Neuronal stem cell (in vitro differentiated cells): ENCODE results near the gene EHMT2.
A peak's percentile ranks its signal among the peaks of the same experiment; 100 is the strongest.
"Not testable (repeated sequence)": the region's sequence is repeated elsewhere in the genome, so short reads cannot be mapped to it uniquely, and the experiment has no call there.

Experiments
- DNase-seq: peaks from one replicate; pipeline ENCODE4 v3.0.0-alpha.2; 2013; ENCODE audit warnings: low spot score
- H2AFZ ChIP-seq: one replicate; pipeline ENCODE4 v1.6.1; 2013; ENCODE audit warnings: mild to moderate bottlenecking, low read length, inconsistent platforms
- H2AK5ac ChIP-seq: 2 replicates; pipeline ENCODE4 v1.6.1; 2013; ENCODE audit warnings: low read depth, mild to moderate bottlenecking, inconsistent platforms, low read length, moderate library complexity, mixed read lengths
- H2BK120ac ChIP-seq: 2 replicates; pipeline ENCODE4 v1.6.1; 2013; ENCODE audit warnings: low read depth, mild to moderate bottlenecking, inconsistent platforms, low read length, moderate library complexity, mixed read lengths
- H2BK12ac ChIP-seq: one replicate; pipeline ENCODE4 v1.6.1; 2013; ENCODE audit warnings: low read length, inconsistent platforms
- H2BK15ac ChIP-seq: 2 replicates; pipeline ENCODE4 v1.6.1; 2013; ENCODE audit warnings: mild to moderate bottlenecking, low read length, inconsistent platforms, mixed read lengths
- H2BK5ac ChIP-seq: one replicate; pipeline ENCODE4 v1.6.1; 2013; ENCODE audit warnings: inconsistent platforms, mild to moderate bottlenecking, low read length, moderate library complexity
- H3K14ac ChIP-seq: one replicate; pipeline ENCODE4 v1.6.1; 2013; ENCODE audit warnings: low read length, inconsistent platforms
- H3K18ac ChIP-seq: 2 replicates; pipeline ENCODE4 v1.6.1; 2013; ENCODE audit warnings: low read length, inconsistent platforms
- H3K23ac ChIP-seq: 2 replicates; pipeline ENCODE4 v1.6.1; 2013; ENCODE audit warnings: low read depth, mild to moderate bottlenecking, mixed read lengths, low read length, inconsistent platforms; ENCODE audit not compliant: poor library complexity
- H3K27ac ChIP-seq: replicated peaks from 3 replicates; pipeline ENCODE4 v1.5.1; 2013; ENCODE audit warnings: low read length, inconsistent platforms
- H3K27me3 ChIP-seq, 3 experiments: 2 replicates each; pipeline ENCODE4 v1.6.1; 2013; ENCODE audit warnings: low read length in 3 of 3, mild to moderate bottlenecking in 2 of 3, inconsistent platforms in 1 of 3, low read depth in 1 of 3, mixed read lengths in 1 of 3, moderate library complexity in 1 of 3; ENCODE audit not compliant: control insufficient read depth in 3 of 3, insufficient read depth in 3 of 3
- H3K36me3 ChIP-seq, 2 donors: replicated peaks in 1 of 2; 2 replicates each; pipeline ENCODE4 v1.6.1; 2013; ENCODE audit warnings: low read length in 2 of 2; ENCODE audit not compliant: control insufficient read depth in 2 of 2, insufficient read depth in 2 of 2
- H3K4ac ChIP-seq: 2 replicates; pipeline ENCODE4 v1.6.1; 2013; ENCODE audit warnings: inconsistent platforms, mild to moderate bottlenecking, low read length, moderate library complexity
- H3K4me1 ChIP-seq, 2 donors: 1 replicate in 1 of 2; 2 replicates in 1 of 2; pipeline ENCODE4 v1.6.1; 2013; ENCODE audit warnings: low read length in 2 of 2, low read depth in 1 of 2; ENCODE audit not compliant: control insufficient read depth in 2 of 2, insufficient read depth in 1 of 2
- H3K4me2 ChIP-seq: one replicate; pipeline ENCODE4 v1.6.1; 2013; ENCODE audit warnings: mild to moderate bottlenecking, low read length, inconsistent platforms; ENCODE audit not compliant: insufficient read depth, poor library complexity, severe bottlenecking
- H3K4me3 ChIP-seq, 2 donors: 2 replicates each; pipeline ENCODE4 v1.5.1; 2013; ENCODE audit warnings: low read length in 2 of 2, mild to moderate bottlenecking in 2 of 2, inconsistent platforms in 1 of 2, moderate library complexity in 1 of 2
- H3K79me1 ChIP-seq: one replicate; pipeline ENCODE4 v1.6.1; 2013; ENCODE audit warnings: low read depth, mild to moderate bottlenecking, inconsistent platforms, low read length, moderate library complexity
- H3K9ac ChIP-seq: one replicate; pipeline ENCODE4 v1.6.1; 2013; ENCODE audit warnings: mild to moderate bottlenecking, low read depth, low read length, inconsistent platforms; ENCODE audit not compliant: poor library complexity
- H3K9me3 ChIP-seq, 2 donors: replicated peaks in 1 of 2; 2 replicates each; pipeline versions ENCODE3 to v1.6.1; 2013; ENCODE audit warnings: low read length in 2 of 2, mild to moderate bottlenecking in 2 of 2, inconsistent platforms in 1 of 2, low read depth in 1 of 2, mixed read lengths in 1 of 2, moderate library complexity in 1 of 2; ENCODE audit not compliant: control insufficient read depth in 2 of 2, insufficient read depth in 1 of 2
- H4K8ac ChIP-seq: one replicate; pipeline ENCODE4 v1.6.1; 2013; ENCODE audit warnings: low read depth, mild to moderate bottlenecking, inconsistent platforms, low read length, moderate library complexity
- H4K91ac ChIP-seq: one replicate; pipeline ENCODE4 v1.6.1; 2013; ENCODE audit warnings: low read length, low read depth, mild to moderate bottlenecking, inconsistent platforms; ENCODE audit not compliant: poor library complexity
- WGBS, 2 donors: extraction: QIAGEN DNeasy Blood & Tissue Kit; methylation state at CpG; one replicate each; pipeline ENCODE4 v1.1.7; 2013; ENCODE audit warnings: missing lambda C conversion rate in 2 of 2, mixed read lengths in 1 of 2; ENCODE audit not compliant: insufficient read length in 2 of 2, insufficient replicate concordance in 1 of 2; ENCODE audit errors: extremely low coverage in 2 of 2; 5-methylcytosine and 5-hydroxymethylcytosine counted together

Gene EHMT2

DNA sequence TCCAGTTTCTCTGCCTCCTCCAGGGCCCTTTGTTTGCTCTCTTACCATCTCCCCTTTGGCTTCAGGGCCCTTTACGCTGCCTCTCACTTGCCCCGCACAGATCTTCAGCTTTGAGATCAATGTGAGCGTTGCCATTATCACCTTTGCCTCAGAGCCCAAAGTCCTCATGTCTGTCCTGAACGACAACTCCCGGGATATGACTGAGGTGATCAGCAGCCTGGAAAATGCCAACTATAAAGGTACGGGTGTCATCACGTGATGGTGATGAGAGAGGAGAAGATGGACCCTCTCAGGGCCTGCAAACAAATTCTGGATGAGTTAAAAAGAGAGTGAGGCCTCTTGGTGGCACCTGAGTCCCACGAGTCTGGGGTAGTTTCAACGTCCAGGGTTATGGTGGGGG lies 38.3 kb upstream of the EHMT2 start:
- Histone ChIP-seq H4K8ac (peak overlapping the region; percentile 43), H3K27me3 (peaks cover 0 to 10% (median 0%) of the 10 kb centered on the region in 3 experiments), H3K4me3 (no peak overlapping the region), H3K14ac (no peak overlapping the region), H3K9me3 (peaks cover 0 to 4% of the 10 kb centered on the region in 2 donors), H3K4me1 (peaks cover 0 to 3% of the 10 kb centered on the region in 2 donors), H3K79me1 (no peaks in the 10 kb centered on the region), H3K9ac (no peak overlapping the region), H2BK120ac (no peak overlapping the region), H3K23ac (peak overlapping the region; percentile 3), H3K4ac (no peak overlapping the region), H3K36me3 (no peaks in the 10 kb centered on the region), H3K4me2 (no peak overlapping the region), H2BK15ac (no peak overlapping the region), H2BK5ac (peak overlapping the region; percentile 39), H2BK12ac (no peak overlapping the region), H3K27ac (no peak overlapping the region), H4K91ac (no peak overlapping the region), H3K18ac (no peak overlapping the region), H2AFZ (no peak overlapping the region), H2AK5ac (no peak overlapping the region)
- no peak for DNase-seq
- no CpG with 5 or more reads among the region's 9 CpGs for WGBS, 2 donors

GRCh38 chr6:31935021-31935420 lies 37.5 kb upstream of the EHMT2 start:
- H2AFZ ChIP-seq, result no peak overlapping the region
- no peak overlapping the region for H3K4me2 ChIP-seq
- no peak overlapping the region for H2AK5ac ChIP-seq
- no peak overlapping the region for H3K14ac ChIP-seq
- H2BK12ac ChIP-seq, result no peak overlapping the region
- H2BK120ac ChIP-seq, result no peak overlapping the region
- H3K4me1 ChIP-seq, result no peaks in the 10 kb centered on the region
- no peak overlapping the region for H2BK5ac ChIP-seq
- no peak overlapping the region for H3K18ac ChIP-seq
- H3K9me3 ChIP-seq, result peaks cover 0 to 6% of the 10 kb centered on the region in 2 donors
- H4K8ac ChIP-seq, result no peak overlapping the region
- H3K27ac ChIP-seq, result no peak overlapping the region
- no peak overlapping the region for H4K91ac ChIP-seq
- H3K9ac ChIP-seq, result no peak overlapping the region
- H3K23ac ChIP-seq, result no peak overlapping the region
- no peak overlapping the region for H3K4me3 ChIP-seq
- H3K27me3 ChIP-seq, result peaks cover 0 to 7% (median 0%) of the 10 kb centered on the region in 3 experiments
- H3K79me1 ChIP-seq, result no peaks in the 10 kb centered on the region
- WGBS, 2 donors, result no CpG with 5 or more reads among the region's 3 CpGs
- H2BK15ac ChIP-seq, result no peak overlapping the region
- H3K36me3 ChIP-seq, result no peaks in the 10 kb centered on the region
- H3K4ac ChIP-seq, result no peak overlapping the region
- no peak for DNase-seq

DNA sequence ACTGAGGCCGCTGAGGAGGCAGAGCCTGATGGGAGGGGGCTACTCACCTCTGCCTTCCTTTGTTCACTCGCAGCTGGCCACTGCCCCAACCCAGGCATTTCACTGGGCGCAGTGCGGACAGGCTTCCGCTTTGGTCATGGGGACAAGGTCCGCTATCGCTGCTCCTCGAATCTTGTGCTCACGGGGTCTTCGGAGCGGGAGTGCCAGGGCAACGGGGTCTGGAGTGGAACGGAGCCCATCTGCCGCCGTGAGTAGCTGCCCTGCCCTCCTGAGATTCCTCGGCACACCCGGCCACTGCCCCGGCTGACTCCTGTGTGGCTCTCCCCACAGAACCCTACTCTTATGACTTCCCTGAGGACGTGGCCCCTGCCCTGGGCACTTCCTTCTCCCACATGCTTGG lies 36.0 kb upstream of the EHMT2 start:
- H2BK12ac ChIP-seq, result no peak overlapping the region
- peak overlapping the region in 1 of 2 donors; percentile 29 for H3K4me3 ChIP-seq
- H3K27me3 ChIP-seq, result peaks cover 0 to 7% (median 0%) of the 10 kb centered on the region in 3 experiments
- no peaks in the 10 kb centered on the region for H3K79me1 ChIP-seq
- H3K4ac ChIP-seq, result no peak overlapping the region
- no peak overlapping the region for H2AK5ac ChIP-seq
- H2AFZ ChIP-seq, result no peak overlapping the region
- H3K23ac ChIP-seq, result peak overlapping the region; percentile 65
- H2BK120ac ChIP-seq, result no peak overlapping the region
- no peak overlapping the region for H3K14ac ChIP-seq
- H3K9me3 ChIP-seq, result peaks cover 0 to 6% of the 10 kb centered on the region in 2 donors
- WGBS, 2 donors, result no CpG with 5 or more reads among the region's 19 CpGs
- H4K8ac ChIP-seq, result no peak overlapping the region
- H3K18ac ChIP-seq, result no peak overlapping the region
- H4K91ac ChIP-seq, result no peak overlapping the region
- H2BK5ac ChIP-seq, result no peak overlapping the region
- no peak overlapping the region for H3K27ac ChIP-seq
- DNase-seq, result no peak
- H3K4me2 ChIP-seq, result no peak overlapping the region
- no peak overlapping the region for H2BK15ac ChIP-seq
- no peaks in the 10 kb centered on the region for H3K4me1 ChIP-seq
- no peaks in the 10 kb centered on the region for H3K36me3 ChIP-seq
- H3K9ac ChIP-seq, result no peak overlapping the region

DNA sequence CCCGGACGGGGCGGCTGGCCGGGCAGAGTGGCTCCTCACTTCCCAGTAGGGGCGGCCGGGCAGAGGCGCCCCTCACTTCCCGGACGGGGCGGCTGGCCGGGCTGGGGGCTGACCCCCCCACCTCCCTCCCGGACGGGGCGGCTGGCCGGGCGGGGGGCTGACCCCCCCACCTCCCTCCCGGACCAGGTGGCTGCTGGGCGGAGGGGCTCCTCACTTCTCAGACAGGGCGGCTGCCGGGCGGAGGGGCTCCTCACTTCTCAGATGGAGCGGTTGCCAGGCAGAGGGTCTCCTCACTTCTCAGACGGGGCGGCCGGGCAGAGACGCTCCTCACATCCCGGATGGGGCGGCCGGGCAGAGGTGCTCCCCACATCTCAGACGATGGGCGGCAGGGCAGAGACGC lies 34.6 kb upstream of the EHMT2 start:
- H2BK120ac ChIP-seq, H3K4me3 ChIP-seq, H3K23ac ChIP-seq, H3K9me3 ChIP-seq, H3K27ac ChIP-seq, H3K27me3 ChIP-seq, H3K4me2 ChIP-seq, H2BK15ac ChIP-seq, H3K9ac ChIP-seq, H3K4me1 ChIP-seq, H3K4ac ChIP-seq, H2AFZ ChIP-seq, H2BK5ac ChIP-seq, H3K14ac ChIP-seq, H2BK12ac ChIP-seq, H4K91ac ChIP-seq, H4K8ac ChIP-seq, H2AK5ac ChIP-seq, H3K18ac ChIP-seq, H3K36me3 ChIP-seq, DNase-seq, H3K79me1 ChIP-seq: not testable (repeated sequence)
- WGBS, 2 donors, result no CpG with 5 or more reads among the region's 32 CpGs
